Activated gamma-delta T cell treated with Interleukin-2 at 50 U/mL for 16 hours (primary cell): Measurements from ENCODE around the gene HECTD4.
"Not testable (repeated sequence)": the region's sequence is repeated elsewhere in the genome, so short reads cannot be mapped to it uniquely, and the experiment has no call there.

ENCODE experiments used
- DNase-seq: peaks from one replicate; pipeline ENCODE4 v3.0.0-alpha.2; 2020

Gene HECTD4

DNA sequence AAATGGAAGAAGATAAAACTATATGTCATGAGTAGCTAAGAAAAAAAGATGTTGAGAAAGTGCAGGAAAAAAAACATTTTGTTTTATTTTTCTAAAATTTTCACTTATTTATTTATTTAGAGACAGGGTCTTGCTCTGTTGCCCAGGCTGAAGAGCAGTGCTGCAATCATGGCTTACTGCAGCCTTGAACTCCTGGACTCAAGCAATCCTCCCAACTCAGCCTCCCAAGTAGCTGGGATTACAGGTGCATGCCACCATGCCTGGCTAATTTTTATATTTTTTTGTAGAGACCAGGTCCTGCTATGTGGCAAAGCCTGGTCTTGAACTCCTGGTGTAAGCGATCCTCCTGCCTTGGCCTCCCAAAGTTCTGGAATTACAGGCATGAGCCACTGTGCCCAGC is 137.3 kb downstream of the HECTD4 start:
- DNase-seq: not testable (repeated sequence)

DNA sequence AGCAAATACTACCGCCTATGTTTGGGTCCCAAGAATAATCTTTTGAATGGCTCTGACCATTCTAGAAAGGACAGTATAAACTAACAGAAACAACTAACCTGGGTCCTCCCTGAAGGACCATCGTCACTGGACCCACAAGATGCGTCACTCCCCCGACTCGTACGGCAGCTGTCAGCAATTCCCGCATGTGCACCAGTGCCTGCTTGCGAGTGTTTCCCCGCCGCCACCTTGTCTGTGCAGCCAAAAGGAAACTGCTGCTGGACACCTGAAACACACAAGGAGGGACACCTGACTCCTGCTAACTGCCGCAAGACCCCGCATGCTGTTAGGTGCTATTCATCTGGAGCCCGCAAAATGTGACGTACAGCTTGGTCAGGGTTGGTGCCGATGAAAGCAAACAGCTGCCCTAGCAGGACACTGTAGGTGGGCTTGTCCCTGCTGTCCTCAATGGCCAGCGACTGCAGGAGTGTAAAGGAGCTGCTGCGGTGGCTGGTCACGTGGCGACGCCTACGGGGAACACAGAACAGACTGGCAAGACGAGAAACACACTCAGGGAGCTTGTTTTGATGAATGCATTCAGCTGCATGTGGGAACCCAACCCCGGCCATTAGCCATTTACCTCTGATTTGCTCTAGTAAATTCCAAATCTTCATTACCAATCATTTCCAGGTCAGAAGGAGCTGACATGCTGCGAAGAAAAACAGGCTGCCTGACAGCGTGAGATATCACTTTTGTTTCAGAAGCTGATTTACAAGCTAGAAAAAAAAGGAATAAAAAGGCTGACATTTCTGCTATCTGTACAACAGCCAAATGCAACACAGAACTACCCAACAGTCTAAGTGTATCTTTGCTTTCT is 138.7 kb downstream of the HECTD4 start:
- DNase-seq: no peak

DNA sequence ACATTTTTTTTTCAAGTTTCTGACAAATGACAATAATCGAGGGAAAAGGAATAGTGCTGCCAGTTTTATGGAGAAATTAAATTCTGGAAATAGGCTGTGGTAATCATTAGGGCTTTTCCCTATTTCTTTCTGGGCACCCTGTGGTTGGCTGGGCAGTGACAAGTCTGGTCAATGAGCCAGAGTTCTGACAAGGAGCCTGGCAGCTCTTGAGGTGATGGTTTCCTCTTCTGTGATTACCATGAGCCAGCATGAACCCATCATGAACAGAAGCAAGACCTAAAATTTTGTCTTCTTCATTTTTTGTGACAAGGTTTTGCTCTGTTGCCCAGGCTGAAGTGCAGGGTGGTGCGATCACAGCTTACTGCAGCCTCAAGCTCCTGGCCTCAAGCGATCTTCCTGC is 141.1 kb downstream of the HECTD4 start:
- no peak for DNase-seq

DNA sequence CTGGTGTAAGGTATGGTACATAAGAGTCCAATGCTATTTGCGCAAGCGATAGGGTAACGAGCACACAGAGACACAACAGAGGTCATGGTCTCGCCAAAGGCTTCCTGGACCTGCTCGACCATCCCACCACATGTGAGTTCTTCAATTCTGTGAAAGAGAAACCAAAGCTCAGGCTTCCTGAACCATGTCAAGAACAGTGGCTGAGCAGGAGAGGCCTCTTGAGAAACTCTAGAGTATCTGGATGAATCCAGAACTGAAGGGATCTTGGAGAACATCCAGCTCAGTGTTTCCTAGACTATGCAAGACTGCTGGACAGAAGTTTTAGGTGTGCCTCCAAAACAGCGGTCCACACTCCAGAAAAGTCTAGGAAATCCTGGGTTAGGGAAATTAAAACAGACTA is 142.3 kb downstream of the HECTD4 start:
- DNase-seq: no peak

DNA sequence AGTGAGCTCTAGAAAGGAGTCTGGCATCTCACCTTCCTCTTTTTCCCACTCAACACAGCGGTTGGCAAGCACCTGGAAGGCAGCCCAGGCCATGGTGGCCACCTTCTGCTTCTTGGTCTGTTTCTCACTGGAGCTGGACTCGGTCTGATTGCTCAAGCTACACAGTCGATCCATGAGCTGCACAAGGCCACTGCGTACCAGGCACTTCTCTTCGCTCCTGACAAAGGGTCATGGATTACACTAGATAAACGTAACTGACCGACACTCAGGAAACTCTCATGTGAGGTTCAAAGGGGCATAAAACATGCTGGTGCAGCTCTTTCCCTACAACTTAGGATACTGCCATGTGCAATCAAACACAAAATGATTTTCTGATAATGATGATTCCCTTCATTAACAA is 143.2 kb downstream of the HECTD4 start:
- DNase-seq: no peak

DNA sequence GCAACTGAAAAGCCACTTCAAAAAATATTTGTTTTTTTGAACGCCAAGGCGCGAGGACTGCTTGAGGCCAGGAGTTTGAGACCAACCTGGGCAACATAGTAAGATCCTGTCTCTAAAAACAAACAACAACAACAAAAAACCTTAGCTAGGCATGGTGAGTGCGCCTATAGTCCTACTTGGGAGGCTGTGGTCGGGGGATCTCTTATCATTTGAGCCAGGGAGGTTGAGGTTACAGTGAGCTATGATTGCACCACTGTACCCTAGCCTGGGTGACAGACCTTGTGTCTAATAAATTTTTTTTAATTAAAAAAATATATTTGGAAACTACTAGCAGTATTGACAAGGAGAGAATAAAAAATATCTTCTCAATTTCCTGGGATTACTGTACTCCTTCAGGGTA is 143.8 kb downstream of the HECTD4 start:
- DNase-seq: no peak

DNA sequence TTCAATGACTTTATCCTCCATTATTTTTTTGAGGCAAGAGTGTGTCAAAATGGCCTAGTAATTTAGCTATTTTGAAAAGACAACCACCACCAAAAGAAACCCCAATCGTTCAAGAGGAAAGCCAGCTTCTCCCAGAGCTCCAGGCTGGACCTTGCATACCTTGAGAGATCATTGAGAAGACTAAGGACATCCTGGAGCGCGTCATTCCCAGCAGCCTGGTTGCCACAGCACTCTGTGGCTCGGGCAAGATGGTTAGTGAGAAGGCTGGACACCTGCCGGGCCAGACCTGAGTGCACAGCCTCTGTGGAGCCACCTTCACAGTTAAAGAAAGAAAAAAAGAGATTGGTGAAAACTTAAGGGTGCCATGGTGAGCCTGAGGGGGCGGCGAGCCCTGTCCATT is 145.4 kb downstream of the HECTD4 start:
- DNase-seq: no peak

DNA sequence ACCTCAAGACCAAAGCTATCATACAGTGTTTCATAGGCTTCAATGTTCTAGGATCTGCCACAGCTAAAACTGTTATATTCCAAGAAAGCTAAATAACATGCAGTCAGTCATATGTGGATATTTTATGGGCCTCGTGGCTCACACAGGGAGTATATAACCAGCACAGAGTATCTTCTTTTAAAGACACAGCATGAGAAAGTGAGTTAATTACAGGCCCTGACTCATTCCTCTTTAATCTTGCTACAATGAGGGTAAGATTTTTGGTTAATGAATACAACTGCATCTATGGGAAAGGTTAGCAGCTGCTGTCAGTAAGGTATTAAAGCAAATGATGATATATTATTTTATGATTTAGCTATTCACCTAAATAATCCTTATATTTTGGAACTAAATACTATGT is 145.8 kb downstream of the HECTD4 start:
- DNase-seq: no peak

DNA sequence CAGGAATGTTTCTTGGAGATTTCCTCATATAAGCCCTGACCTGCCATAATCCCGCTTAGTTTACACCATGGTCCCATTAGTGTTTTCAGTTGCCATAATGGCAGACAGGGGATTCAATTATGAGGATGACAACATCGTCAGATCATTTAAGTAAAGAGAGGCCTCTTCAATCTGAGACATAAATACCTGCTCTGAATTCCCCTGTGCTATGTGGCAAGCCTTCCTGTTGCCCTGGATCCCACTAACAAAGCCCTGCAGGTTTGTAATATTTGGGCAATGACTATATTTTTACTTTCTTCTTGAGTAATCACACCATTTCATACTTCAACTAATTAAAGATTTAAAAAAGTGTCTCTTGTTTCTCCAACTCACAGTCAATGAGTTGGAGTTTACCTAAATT is 147.9 kb downstream of the HECTD4 start:
- DNase-seq: no peak

DNA sequence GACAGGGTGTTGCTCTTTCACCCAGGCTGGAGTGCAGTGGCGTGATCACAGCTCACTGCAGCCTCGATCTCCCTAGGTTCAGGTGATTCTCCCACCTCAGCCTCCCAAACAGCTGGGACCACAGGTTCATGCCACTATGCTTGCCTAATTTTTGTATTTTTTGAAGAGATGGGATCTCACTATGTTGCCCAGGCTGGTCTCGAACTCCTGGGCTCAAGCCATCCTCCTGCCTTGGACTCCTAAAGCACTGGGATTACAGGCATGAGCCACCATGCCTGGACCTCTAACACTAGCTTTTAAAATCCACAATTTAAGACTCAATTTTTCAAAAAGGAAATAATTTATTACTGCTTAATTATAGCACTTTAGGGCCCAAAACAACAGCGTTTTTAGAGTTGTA is 149.0 kb downstream of the HECTD4 start:
- DNase-seq: no peak

DNA sequence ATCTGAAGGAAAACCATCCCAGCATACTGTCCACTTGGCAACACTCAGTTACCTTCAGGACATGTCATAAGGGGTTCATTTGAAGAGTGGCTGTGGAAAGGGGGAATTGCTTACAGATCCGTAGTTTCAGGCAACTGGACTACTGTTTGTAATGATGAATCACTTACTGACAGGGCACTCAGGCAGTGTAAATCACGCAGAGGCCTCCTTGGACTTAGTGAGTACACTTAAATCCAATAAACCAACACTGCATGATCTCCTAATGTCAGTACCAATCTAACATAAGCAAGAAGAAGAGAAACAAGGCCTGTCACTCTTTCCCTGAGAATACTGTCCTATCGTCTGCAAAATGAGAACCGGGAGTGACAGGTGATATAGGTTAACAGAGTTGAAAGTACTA is 152.1 kb downstream of the HECTD4 start:
- DNase-seq: no peak

DNA sequence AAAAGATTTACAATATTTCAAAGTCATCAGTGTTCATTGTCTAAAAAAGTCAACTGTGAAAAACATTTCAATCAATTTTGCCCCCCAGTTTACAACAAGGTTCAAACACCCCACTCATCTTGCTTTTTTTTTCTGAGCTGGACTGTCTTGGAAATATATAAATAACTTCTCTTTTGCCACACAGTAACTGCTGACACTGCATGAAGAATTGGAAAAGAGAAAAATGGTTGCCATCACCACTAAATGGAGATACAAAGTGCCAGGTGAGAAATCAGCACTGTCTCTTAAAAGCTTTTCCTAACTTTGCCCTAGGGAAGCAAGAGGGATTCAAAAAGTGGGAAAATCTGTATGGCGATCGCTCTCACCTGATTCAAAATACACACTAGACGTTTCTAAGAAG is 155.5 kb downstream of the HECTD4 start:
- DNase-seq: no peak

DNA sequence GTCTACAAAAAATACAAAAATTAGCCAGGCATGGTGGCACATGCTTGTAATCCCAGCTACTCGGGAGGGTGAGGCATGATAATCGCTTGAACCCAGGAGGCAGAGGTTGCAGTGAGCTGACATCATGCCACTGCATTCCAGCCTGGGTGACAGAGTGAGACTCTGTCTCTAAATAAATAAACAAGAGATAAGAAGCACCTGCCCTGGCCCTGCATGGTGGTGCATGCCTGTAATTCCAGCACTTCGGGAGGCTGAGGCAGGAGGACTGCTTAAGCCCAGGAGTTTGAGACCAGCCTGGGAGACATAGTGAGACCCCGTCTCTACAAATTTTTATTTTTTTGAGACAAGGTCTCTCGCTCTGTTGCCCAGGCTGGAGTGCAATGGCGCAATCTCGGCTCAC is 161.6 kb downstream of the HECTD4 start:
- DNase-seq: not testable (repeated sequence)

DNA sequence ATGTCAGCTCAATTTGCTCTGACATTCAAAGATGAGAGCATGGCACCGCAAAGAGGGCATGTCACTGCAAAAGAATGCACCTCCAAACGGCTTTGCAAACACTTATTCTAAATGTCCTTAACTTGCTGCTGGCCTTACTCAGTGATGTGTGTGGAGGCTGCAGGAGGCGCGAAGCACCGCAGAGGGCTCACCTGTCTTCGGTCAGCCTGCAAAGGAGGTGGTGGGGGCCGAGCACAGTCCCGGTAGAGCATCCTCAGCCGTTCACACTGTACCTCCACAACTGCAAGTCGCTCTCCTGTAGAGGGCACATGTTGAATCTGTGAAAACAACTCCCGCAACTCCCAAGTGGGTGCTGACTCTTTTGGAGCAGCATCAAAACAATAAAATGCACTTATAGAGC is 163.0 kb downstream of the HECTD4 start:
- DNase-seq: no peak

DNA sequence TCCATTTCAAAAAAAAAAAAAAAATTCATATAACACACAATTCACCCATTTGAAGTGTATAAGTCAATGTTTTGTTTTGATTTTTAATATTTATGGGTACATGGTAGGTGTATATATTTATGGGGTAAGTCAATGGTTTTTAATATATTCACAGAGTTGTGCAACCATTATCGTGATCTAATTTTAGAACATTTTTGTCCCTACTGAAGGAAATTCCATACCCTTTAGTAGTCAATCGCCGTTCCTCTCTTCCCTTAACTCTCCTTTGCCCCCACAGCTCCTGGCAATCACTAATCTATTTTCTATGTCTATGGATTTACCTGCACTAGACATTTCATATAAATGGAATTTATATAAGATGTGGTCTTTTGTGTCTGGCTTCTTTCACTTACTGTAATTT is 164.1 kb downstream of the HECTD4 start:
- DNase-seq: no peak

DNA sequence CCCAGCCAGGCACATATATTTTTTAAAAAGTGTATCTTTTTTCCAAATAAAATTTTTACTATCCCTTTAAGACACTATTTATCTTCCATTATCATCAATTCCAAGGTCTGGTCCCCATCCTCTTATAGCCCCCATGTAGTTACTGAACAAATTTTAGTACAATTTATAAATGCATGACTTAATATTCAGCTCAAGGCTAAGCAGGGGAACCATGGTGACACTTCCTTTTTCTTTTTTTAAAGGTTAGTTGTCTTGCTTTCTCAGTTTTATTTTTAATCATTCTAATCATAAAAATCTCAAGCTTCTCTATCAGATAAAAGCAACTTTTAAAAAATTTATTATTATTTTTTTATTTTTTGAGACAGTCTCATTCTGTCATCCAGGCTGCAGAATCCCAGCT is 164.6 kb downstream of the HECTD4 start:
- DNase-seq: no peak

DNA sequence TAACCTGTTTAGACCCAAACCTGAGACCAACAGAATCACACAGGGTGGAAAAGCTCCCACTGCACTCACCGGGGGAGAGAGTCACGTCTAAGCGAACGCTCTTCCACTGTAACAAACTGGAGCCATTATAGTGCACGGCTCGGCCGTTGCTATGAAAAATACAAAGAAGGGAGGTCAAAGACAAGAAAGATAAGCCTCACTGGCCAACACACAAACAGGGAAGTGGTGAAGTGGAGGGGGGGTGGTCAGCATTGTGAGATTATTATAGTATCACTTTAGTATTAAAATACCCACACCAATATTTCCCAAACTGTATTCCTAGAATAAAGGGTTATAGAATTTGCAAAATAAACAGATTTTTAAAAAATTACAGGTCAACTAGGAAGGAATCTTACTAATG is 166.0 kb downstream of the HECTD4 start:
- no peak for DNase-seq

DNA sequence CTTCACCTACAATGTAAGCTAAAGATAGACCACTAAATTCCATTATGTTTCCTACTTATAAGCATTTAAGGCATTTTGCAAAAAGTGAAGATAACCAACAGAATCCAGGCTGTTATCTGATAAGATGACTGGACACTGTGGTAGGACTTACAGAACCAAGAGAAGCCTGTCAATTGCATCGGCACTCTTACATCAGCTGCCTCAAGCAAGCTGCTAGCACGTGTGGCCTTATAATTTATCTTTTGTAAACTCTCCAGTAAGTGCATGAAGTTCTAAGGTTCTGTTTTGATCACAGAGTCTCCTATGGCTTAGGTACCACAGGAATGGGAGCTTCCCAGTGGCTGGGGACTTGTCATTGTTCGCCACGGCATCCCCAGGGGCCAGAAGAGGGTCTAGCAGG is 168.2 kb downstream of the HECTD4 start:
- DNase-seq: no peak

DNA sequence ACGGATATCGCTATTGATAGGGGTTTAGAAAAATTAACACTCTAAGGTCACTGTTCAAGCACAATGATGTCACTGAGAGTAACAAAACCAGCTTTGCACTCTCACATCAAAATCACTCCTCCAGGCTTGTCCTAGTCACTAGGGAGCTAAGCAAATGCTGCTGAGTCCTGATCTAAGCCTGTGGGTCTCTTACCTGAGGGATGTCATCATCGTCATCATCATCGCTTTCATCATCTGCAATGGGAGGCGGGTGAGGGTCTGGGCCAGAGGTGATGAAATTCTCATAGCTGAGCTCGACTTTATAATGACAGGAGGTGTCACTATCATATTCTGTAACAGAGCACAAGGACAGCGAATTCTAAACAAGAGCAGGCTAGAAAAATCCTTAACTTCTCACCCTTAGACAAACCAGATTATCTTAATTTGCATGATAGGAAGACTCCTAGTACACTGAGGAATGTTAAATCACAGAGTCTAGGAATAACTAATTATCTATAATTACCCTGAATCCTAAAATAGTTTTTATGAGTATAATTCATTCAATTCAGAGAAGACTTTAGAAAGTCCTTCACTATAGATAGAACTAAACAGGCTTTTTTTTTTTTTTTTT is 173.8 kb downstream of the HECTD4 start:
- no peak for DNase-seq

DNA sequence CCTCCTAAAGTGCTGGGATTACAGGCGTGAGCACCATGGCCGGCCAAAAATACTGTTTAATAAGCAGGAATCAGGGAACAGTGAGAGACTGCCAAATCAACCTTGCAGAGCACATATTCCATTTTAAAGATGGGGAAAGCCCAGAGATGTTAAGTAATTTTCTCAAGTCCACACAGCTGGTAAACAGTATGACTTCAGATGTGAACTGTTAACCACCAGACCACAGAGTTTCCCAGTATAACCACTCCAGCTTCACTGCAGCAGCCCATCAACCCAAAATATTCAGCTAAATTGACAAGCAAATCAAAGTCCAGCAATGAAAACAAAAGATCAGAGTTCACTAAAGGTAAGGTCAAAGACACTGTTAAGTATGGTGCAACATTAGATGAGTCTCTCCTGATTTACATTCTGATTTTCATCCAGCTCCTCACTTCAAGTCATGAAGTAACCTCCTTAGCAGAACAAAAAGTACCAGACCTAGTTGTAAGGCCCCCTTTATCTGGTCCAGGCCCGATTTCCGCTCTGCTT is 174.8 kb downstream of the HECTD4 start:
- no peak for DNase-seq

DNA sequence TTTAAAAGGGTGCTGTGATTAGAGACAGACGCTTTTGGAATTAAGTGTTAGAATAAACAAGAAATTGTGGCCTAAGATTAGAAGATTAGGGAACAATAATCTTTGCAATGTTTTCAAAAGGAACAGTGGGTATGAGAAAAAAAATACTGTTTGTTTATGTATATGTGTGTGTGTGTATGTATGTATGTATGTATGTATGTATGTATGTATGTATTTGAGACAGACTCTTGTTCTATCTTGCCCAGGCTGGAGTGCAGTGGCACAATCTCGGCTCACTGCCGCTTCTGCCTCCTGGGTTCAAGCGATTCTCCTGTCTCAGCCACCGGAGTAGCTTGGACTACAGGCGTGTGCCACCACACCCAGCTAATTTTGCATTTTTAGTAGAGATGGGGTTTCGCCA is 175.3 kb downstream of the HECTD4 start:
- no peak for DNase-seq

DNA sequence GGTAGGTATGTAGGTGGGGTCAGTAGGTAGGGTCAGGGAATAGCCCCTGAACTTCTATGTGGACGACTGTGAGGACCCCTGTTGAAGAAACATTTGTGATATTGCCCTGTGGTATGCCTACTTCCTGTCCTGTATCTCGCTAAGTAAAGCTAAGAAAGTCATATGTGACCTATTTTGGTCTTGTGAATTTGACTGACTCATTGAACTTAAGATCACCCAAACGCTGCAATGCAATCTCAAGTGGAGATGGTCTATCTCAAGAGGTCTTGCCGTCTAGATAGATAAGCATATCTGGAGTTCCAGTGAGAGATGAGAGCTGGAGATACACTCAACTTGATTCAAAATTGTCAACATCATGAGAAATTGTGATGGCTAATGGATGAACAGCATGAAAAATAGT is 183.1 kb downstream of the HECTD4 start:
- DNase-seq: no peak

DNA sequence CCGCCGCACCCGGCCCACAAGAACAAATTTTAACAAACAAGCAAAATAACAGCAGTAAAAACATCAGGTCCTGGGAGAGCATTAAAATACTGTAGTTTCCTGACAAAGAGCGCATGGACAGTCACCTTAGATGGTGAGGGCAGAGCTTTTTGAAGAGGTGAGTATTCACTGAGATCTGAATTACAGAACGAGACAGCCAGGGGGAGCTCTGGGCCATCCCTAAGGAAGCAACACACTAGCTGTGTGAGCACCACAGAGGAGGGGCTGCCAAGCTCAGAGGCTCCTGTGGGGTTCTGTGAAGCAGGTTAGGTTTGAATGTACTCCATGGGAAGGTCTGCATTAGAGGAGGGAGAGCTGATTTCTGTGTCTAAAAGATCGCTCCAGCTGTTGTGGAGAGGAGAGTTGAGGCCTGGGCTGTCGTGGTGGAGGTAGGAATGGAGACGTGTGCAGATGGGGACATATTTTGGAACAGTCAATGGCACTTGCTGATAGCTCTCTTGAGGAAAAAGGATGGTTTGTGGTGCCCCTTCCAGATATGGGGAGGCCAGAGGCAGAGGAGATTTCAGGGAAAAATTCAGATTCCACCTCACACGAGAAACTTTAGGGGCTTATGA is 184.0 kb downstream of the HECTD4 start:
- peak; percentile 28 for DNase-seq

DNA sequence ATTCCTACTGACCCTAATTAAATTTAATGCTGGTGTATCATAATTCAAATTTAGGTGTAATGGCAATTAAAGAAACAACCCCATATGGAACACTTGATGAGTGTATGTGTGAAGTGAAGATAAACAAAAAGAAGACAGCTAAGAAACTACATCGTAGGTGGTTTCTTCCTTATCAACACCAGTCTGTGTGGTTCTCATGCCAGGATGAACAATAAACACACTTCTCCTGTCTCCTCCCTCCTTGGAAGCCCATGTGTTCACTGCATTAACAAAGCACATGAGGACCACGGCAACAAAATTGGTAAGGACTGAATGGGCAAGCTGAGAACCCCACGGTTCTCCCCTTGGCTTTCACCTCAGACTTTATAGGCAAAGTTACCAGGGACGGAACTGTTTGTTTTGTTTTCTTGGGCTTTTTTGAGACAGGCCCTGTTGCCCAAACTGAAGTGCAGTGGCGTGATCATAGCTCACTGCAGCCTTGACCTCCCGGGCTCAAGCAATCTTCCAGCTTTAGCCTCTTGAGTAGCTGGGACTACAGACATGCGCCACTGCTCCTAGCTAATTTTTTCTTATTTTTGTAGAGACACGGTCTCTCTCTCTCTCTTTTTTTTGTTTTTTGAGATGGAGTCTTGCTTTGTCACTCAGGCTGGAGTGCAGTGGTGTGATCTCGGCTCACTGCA is 185.9 kb downstream of the HECTD4 start:
- no peak for DNase-seq
